K562 (cell line): ENCODE data around the gene USP49. TPM values are rescaled to one million over a fixed set of nuclear protein-coding genes. Genes with fewer than 3 reads are reported as not detected.

Experiments used
- ARNT ChIP-seq, 2 experiments: fragments of 450-650 bp; IDR thresholded peaks; 2 replicates each; pipeline ENCODE4 v1.6.1; 2016; ENCODE audit warnings: mild to moderate bottlenecking in 1 of 2
- ATF7 ChIP-seq: fragments of 450-650 bp; IDR thresholded peaks from 2 replicates; pipeline ENCODE4 v1.7.1; 2014; ENCODE audit warnings: mild to moderate bottlenecking, moderate library complexity
- CEBPG ChIP-seq, 3 experiments: fragments of 200-800 bp in 1 of 3; sonication (Bioruptor generic) in 1 of 3; sonication (generic) in 1 of 3; formaldehyde crosslinking in 1 of 3; IDR thresholded peaks in 2 of 3; conservative IDR thresholded peaks in 1 of 3; 2 replicates each; pipeline versions ENCODE4 v1.6.1 to v1.8.0; 2016 to 2022; ENCODE audit warnings: missing compliant biosample characterization in 2 of 3, missing genetic modification characterization in 2 of 3, mild to moderate bottlenecking in 1 of 3, missing genetic modification reagents in 1 of 3
- CHAMP1 ChIP-seq: fragments of 450-650 bp; IDR thresholded peaks from 2 replicates; pipeline ENCODE4 v1.6.1; 2016; ENCODE audit warnings: mild to moderate bottlenecking
- CLOCK ChIP-seq: fragments of 250-450 bp; sonication (Bioruptor Pico); IDR thresholded peaks from 2 replicates; pipeline ENCODE4 v1.4.0; 2020; ENCODE audit warnings: mild to moderate bottlenecking, moderate library complexity, borderline replicate concordance
- CTBP1 ChIP-seq: fragments of 450-650 bp; IDR thresholded peaks from 2 replicates; pipeline ENCODE4 v1.6.1; 2016; ENCODE audit warnings: borderline replicate concordance
- EP300 ChIP-seq: IDR thresholded peaks from 2 replicates; pipeline ENCODE4 v1.6.1; 2012; ENCODE audit warnings: low read length, improper control_type of control experiment
- ETV5 ChIP-seq: sonication (generic); formaldehyde crosslinking; IDR thresholded peaks from 2 replicates; pipeline ENCODE4 v1.4.0; 2020; ENCODE audit warnings: low read depth, mild to moderate bottlenecking, missing genetic modification reagents
- FOXJ3 ChIP-seq: sonication (generic); formaldehyde crosslinking; IDR thresholded peaks from 2 replicates; pipeline ENCODE4 v1.4.0; 2020; ENCODE audit warnings: mild to moderate bottlenecking, missing genetic modification reagents
- HIVEP1 ChIP-seq: fragments of 250-450 bp; sonication (Bioruptor Pico); IDR thresholded peaks from 2 replicates; pipeline ENCODE4 v1.4.0; 2020; ENCODE audit warnings: mild to moderate bottlenecking
- RBFOX2 ChIP-seq: fragments of 200-400 bp; formaldehyde crosslinking; IDR thresholded peaks from 2 replicates; pipeline ENCODE4 v1.6.1; 2017; ENCODE audit warnings: low read depth, mild to moderate bottlenecking, low read length, moderate library complexity
- SMAD3 ChIP-seq: fragments of 450-650 bp; formaldehyde crosslinking; conservative IDR thresholded peaks from 2 replicates; pipeline ENCODE4 v1.4.0; 2020; ENCODE audit warnings: mild to moderate bottlenecking
- SMAD4 ChIP-seq: fragments of 250-450 bp; sonication (Bioruptor Pico); conservative IDR thresholded peaks from 2 replicates; pipeline ENCODE4 v1.8.0; 2021; ENCODE audit warnings: inconsistent platforms, mild to moderate bottlenecking, moderate library complexity
- SMC3 ChIP-seq: conservative IDR thresholded peaks from 2 replicates; pipeline ENCODE4 v1.6.1; 2011; ENCODE audit warnings: low read depth, low read length, improper control_type of control experiment; ENCODE audit not compliant: insufficient read depth
- TFAM ChIP-seq: fragments of 250-450 bp; sonication (Bioruptor Pico); conservative IDR thresholded peaks from 2 replicates; pipeline ENCODE4 v1.5.0; 2021; ENCODE audit warnings: mild to moderate bottlenecking, moderate library complexity
- TSC22D4 ChIP-seq: fragments of 450-650 bp; IDR thresholded peaks from 2 replicates; pipeline ENCODE4 v1.6.1; 2016; ENCODE audit warnings: missing genetic modification characterization, missing biosample characterization, control low read depth
- YY1 ChIP-seq, 3 experiments: IDR thresholded peaks; 2 replicates each; pipeline ENCODE4 v1.6.1; 2011; ENCODE audit warnings: low read length in 2 of 3, mild to moderate bottlenecking in 2 of 3, moderate library complexity in 2 of 3, borderline replicate concordance in 1 of 3, control low read depth in 1 of 3, low read depth in 1 of 3; ENCODE audit not compliant: insufficient read depth in 3 of 3, insufficient replicate concordance in 2 of 3, control insufficient read depth in 1 of 3, insufficient read length in 1 of 3; ENCODE audit errors: extremely low read depth in 1 of 3
- ZNF217 ChIP-seq: sonication (generic); formaldehyde crosslinking; IDR thresholded peaks from 2 replicates; pipeline ENCODE4 v1.8.0; 2022; ENCODE audit warnings: mild to moderate bottlenecking, missing genetic modification reagents
- ZSCAN29 ChIP-seq: fragments of 450-650 bp; IDR thresholded peaks from 2 replicates; pipeline ENCODE4 v1.6.1; 2017
- ZSCAN32 ChIP-seq: fragments of 450-650 bp; formaldehyde crosslinking; IDR thresholded peaks from 2 replicates; pipeline ENCODE4 v1.4.0; 2020; ENCODE audit warnings: mild to moderate bottlenecking, moderate library complexity
- polyA plus RNA-seq, 8 experiments: library from polyadenylated mRNA; depleted of rRNA in 4 of 8; stranded (reverse) in 5 of 8; unstranded in 3 of 8; fragments of >200 nt; fragmentation: Nextera tagmentation in 2 of 8; fragmentation: Illumina TruSeq in 1 of 8; extraction: Ambion mirVana in 2 of 8; extraction: Trizol in 1 of 8; gene quantifications; 2 replicates each; pipeline versions ENCODE4 v1.2.1 to v1.2.3, GENCODE V29; 2011 to 2014; ENCODE audit warnings: inconsistent platforms in 1 of 8, missing spikeins in 1 of 8
- total RNA-seq, 7 experiments: library from RNA; depleted of rRNA in 6 of 7; stranded (reverse); fragments of >200 nt in 6 of 7; fragmentation: Illumina TruSeq in 2 of 7; extraction: Trizol in 2 of 7; gene quantifications; 2 replicates each; pipeline versions ENCODE4 v1.2.1 to v1.2.3, GENCODE V29; 2011 to 2021; ENCODE audit warnings: low replicate concordance in 1 of 7
- TF ChIP-seq, protein P1 (sequence below): conservative IDR thresholded peaks from 2 replicates; pipeline ENCODE4 v1.6.1; 2011; ENCODE audit warnings: low read depth, mild to moderate bottlenecking, low read length; ENCODE audit not compliant: control insufficient read depth

Gene USP49
- total and polyA plus RNA-seq, 9 of the 15 experiments (the other 6 are each of a cell fraction or from before 2014, with no cell fraction given), result 1.0 to 9.9 (median 6.5) TPM

- peak; percentile 96 for TF ChIP-seq CEBPG (CRISPR knock-in tag; IDR thresholded peaks at IDR 0.05)
- TF ChIP-seq CEBPG (tag; conservative IDR thresholded peaks at IDR 0.05 in 1 of 2, IDR thresholded peaks at IDR 0.05 in 1 of 2), result peak; percentile 91 to 96
- TF ChIP-seq SMC3, result peak; percentile 89
- TF ChIP-seq TSC22D4, result no peak
- TF ChIP-seq FOXJ3 (CRISPR knock-in tag), result no peak
- no peak for TF ChIP-seq ZSCAN32
- peak; percentile 67 for TF ChIP-seq RBFOX2
- TF ChIP-seq, protein P1, sequence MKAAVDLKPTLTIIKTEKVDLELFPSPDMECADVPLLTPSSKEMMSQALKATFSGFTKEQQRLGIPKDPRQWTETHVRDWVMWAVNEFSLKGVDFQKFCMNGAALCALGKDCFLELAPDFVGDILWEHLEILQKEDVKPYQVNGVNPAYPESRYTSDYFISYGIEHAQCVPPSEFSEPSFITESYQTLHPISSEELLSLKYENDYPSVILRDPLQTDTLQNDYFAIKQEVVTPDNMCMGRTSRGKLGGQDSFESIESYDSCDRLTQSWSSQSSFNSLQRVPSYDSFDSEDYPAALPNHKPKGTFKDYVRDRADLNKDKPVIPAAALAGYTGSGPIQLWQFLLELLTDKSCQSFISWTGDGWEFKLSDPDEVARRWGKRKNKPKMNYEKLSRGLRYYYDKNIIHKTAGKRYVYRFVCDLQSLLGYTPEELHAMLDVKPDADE, result 0 out of 2 replicates have a peak, but pooled peaks have one; percentile 18
- peak; percentile 93 for TF ChIP-seq CTBP1
- TF ChIP-seq TFAM, result no peak
- TF ChIP-seq CHAMP1, result no peak
- TF ChIP-seq CLOCK (CRISPR knock-in tag), result no peak
- peak; percentile 50; the same call in 1 of the 2 replicates for TF ChIP-seq ETV5
- TF ChIP-seq SMAD3, result peak; percentile 45; the same call in 1 of the 2 replicates
- TF ChIP-seq EP300, result peak; percentile 85
- TF ChIP-seq HIVEP1 (CRISPR knock-in tag), result no peak
- no peak for TF ChIP-seq ZNF217
- TF ChIP-seq ATF7, result peak; percentile 56
- no peak for TF ChIP-seq YY1 (IDR thresholded peaks at IDR 0.05; ENCODE audit: borderline replicate concordance in 1 of 3, control insufficient read depth in 1 of 3, extremely low read depth in 1 of 3, insufficient read depth in 3 of 3, insufficient read length in 1 of 3, insufficient replicate concordance in 2 of 3, low read depth in 1 of 3, low read length in 2 of 3)
- peak; percentile 91 for TF ChIP-seq SMAD4
- TF ChIP-seq ARNT (IDR thresholded peaks at IDR 0.05), result peak in 1 of 2 experiments; percentile 79; a peak in 2 of 4 replicates
- TF ChIP-seq ZSCAN29, result no peak
Observed at GRCh38 chr6:41936073-41936837, 41.1 kb upstream of the USP49 start (continued).
